Measurements from ENCODE around the gene INO80.

DNA sequence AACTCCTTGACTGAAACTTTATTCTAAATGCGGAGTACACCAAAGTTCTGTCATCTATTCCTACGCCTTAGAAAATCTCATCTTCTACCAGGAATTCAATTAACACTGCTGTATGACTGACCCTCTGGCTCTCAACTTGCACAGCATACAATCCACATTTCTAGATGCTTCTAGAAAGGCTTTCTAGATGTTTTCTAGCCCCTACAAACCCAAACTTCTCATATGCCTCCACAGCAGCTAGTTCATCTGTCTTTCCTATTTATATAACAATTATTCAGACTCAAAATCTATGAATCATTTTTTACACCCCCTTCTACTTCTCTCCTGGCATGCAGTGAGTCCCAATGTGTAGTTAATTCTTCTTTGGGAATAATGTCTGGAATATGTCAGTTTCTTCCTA is 13.2 kb downstream of the INO80 start:
- no peak for TF ChIP-seq POLR2A (IDR thresholded peaks at IDR 0.05)
- TF ChIP-seq, protein P1, sequence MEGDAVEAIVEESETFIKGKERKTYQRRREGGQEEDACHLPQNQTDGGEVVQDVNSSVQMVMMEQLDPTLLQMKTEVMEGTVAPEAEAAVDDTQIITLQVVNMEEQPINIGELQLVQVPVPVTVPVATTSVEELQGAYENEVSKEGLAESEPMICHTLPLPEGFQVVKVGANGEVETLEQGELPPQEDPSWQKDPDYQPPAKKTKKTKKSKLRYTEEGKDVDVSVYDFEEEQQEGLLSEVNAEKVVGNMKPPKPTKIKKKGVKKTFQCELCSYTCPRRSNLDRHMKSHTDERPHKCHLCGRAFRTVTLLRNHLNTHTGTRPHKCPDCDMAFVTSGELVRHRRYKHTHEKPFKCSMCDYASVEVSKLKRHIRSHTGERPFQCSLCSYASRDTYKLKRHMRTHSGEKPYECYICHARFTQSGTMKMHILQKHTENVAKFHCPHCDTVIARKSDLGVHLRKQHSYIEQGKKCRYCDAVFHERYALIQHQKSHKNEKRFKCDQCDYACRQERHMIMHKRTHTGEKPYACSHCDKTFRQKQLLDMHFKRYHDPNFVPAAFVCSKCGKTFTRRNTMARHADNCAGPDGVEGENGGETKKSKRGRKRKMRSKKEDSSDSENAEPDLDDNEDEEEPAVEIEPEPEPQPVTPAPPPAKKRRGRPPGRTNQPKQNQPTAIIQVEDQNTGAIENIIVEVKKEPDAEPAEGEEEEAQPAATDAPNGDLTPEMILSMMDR (IDR thresholded peaks at IDR 0.05 in 4 of 5, conservative IDR thresholded peaks at IDR 0.05 in 1 of 5) = no peak
